H1 (cell line): ENCODE measurements around the gene SIPA1L3.

ENCODE experiments used
- CEBPB ChIP-seq: IDR thresholded peaks from 2 replicates; pipeline ENCODE4 v1.6.1; 2012; ENCODE audit warnings: low read depth, low read length
- CREB1 ChIP-seq: IDR thresholded peaks from 2 replicates; pipeline ENCODE4 v1.6.1; 2012; ENCODE audit warnings: inconsistent platforms
- CTCF ChIP-seq, 3 experiments: IDR thresholded peaks; 1 replicate in 2 of 3; 2 replicates in 1 of 3; pipeline versions ENCODE4 v1.5.1 to v1.6.1; 2011; ENCODE audit warnings: low read length in 3 of 3, mild to moderate bottlenecking in 3 of 3, inconsistent platforms in 2 of 3, low read depth in 1 of 3, moderate library complexity in 1 of 3; ENCODE audit not compliant: insufficient read depth in 1 of 3; ENCODE audit errors: control extremely low read depth in 1 of 3
- EZH2 ChIP-seq: fragments of 200-600 bp; sonication (generic); IDR thresholded peaks from 2 replicates; pipeline ENCODE4 v1.7.1; 2012; ENCODE audit warnings: low read depth, mild to moderate bottlenecking, moderate library complexity, low read length, inconsistent platforms; ENCODE audit not compliant: severe bottlenecking
- JUND ChIP-seq: IDR thresholded peaks from 2 replicates; pipeline ENCODE4 v1.6.1; 2011; ENCODE audit warnings: mild to moderate bottlenecking, improper control_type of control experiment, low read length
- KDM5A ChIP-seq: fragments of 200-600 bp; IDR thresholded peaks from 2 replicates; pipeline ENCODE4 v1.7.1; 2012; ENCODE audit warnings: mild to moderate bottlenecking, low read length, inconsistent platforms, mixed read lengths
- MAFK ChIP-seq: IDR thresholded peaks from 2 replicates; pipeline ENCODE4 v1.6.1; 2012; ENCODE audit warnings: low read depth, mild to moderate bottlenecking, improper control_type of control experiment, low read length
- PHF8 ChIP-seq: fragments of 200-600 bp; sonication (generic); conservative IDR thresholded peaks from 2 replicates; pipeline ENCODE4 v1.7.1; 2012; ENCODE audit warnings: low read depth, mild to moderate bottlenecking, inconsistent platforms, low read length, moderate library complexity
- POLR2A ChIP-seq, 2 experiments: IDR thresholded peaks; 1 replicate in 1 of 2; 2 replicates in 1 of 2; pipeline ENCODE4 v1.6.1; 2011; ENCODE audit warnings: low read depth in 2 of 2, low read length in 2 of 2, mild to moderate bottlenecking in 2 of 2; ENCODE audit errors: control extremely low read depth in 1 of 2
- RXRA ChIP-seq: IDR thresholded peaks from 2 replicates; pipeline ENCODE4 v1.6.1; 2011; ENCODE audit warnings: low read depth, mild to moderate bottlenecking, low read length, moderate library complexity; ENCODE audit not compliant: insufficient read depth
- SIN3A ChIP-seq, 2 experiments: IDR thresholded peaks in 1 of 2; conservative IDR thresholded peaks in 1 of 2; 2 replicates each; pipeline ENCODE4 v1.6.1; 2011 to 2012; ENCODE audit warnings: low read length in 2 of 2, improper control_type of control experiment in 1 of 2, low read depth in 1 of 2, mild to moderate bottlenecking in 1 of 2
- YY1 ChIP-seq: IDR thresholded peaks from 2 replicates; pipeline ENCODE4 v1.6.1; 2011; ENCODE audit warnings: low read depth, mild to moderate bottlenecking, low read length
- ZNF274 ChIP-seq: IDR thresholded peaks from 2 replicates; pipeline ENCODE4 v1.7.0; 2012; ENCODE audit warnings: low read length, borderline replicate concordance; ENCODE audit errors: extremely low read depth

GRCh38 chr19:38168637-38169036 is 261.6 kb downstream of the SIPA1L3 start:
- no peak for TF ChIP-seq MAFK
- no peak for TF ChIP-seq CTCF (IDR thresholded peaks at IDR 0.05; ENCODE audit: control extremely low read depth in 1 of 3, insufficient read depth in 1 of 3, low read depth in 1 of 3, low read length in 3 of 3)
- TF ChIP-seq CEBPB = no peak
- TF ChIP-seq RXRA = no peak
- TF ChIP-seq SIN3A (conservative IDR thresholded peaks at IDR 0.05 in 1 of 2, IDR thresholded peaks at IDR 0.05 in 1 of 2; ENCODE audit: low read depth in 1 of 2, low read length in 2 of 2) = no peak
- TF ChIP-seq EZH2 = no peak
- no peak for TF ChIP-seq KDM5A
- no peak for TF ChIP-seq PHF8
- no peak for TF ChIP-seq ZNF274
- no peak for TF ChIP-seq CREB1
- no peak for TF ChIP-seq JUND
- no peak for TF ChIP-seq POLR2A (IDR thresholded peaks at IDR 0.05; ENCODE audit: control extremely low read depth in 1 of 2, low read depth in 2 of 2, low read length in 2 of 2)
- no peak for TF ChIP-seq YY1
